ENCODE measurements around the gene SEMA6A. TPM values are rescaled to one million over a fixed set of nuclear protein-coding genes. Genes with fewer than 3 reads are reported as not detected.

Gene SEMA6A
- total RNA-seq, 2 experiments from 2014 or later = not detected

- ATAC-seq (ENCODE audit: poor library complexity) (no peak), DNase-seq (no peak)
- Histone ChIP-seq H3K27me3 (ENCODE audit: control insufficient read depth in 1 of 2, insufficient read depth in 2 of 2, low read length in 2 of 2) (no peaks in the 10 kb centered on the region), H3K9me3 (ENCODE audit: control insufficient read depth in 1 of 2, insufficient read depth in 1 of 2, low read length in 2 of 2) (peaks cover 0 to 2% of the 10 kb centered on the region in 2 experiments), H3K4me3 (ENCODE audit: low read length) (no peak overlapping the region), H3K36me3 (ENCODE audit: insufficient read depth, low read length) (no peaks in the 10 kb centered on the region), H3K4me1 (ENCODE audit: insufficient read depth, low read length) (no peaks in the 10 kb centered on the region), H3K27ac (ENCODE audit: low read depth in 1 of 2, low read length in 2 of 2) (no peak overlapping the region)
- ChIA-PET POLR2A (no interaction called here), CTCF (no interaction called here)
- intact Hi-C loops (cut with DNase I, micrococcal nuclease) = no loop called here
- TF ChIP-seq, protein P1, sequence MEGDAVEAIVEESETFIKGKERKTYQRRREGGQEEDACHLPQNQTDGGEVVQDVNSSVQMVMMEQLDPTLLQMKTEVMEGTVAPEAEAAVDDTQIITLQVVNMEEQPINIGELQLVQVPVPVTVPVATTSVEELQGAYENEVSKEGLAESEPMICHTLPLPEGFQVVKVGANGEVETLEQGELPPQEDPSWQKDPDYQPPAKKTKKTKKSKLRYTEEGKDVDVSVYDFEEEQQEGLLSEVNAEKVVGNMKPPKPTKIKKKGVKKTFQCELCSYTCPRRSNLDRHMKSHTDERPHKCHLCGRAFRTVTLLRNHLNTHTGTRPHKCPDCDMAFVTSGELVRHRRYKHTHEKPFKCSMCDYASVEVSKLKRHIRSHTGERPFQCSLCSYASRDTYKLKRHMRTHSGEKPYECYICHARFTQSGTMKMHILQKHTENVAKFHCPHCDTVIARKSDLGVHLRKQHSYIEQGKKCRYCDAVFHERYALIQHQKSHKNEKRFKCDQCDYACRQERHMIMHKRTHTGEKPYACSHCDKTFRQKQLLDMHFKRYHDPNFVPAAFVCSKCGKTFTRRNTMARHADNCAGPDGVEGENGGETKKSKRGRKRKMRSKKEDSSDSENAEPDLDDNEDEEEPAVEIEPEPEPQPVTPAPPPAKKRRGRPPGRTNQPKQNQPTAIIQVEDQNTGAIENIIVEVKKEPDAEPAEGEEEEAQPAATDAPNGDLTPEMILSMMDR (IDR thresholded peaks at IDR 0.05) = no peak
- Mint-ChIP-seq H3K27me3 (no peaks in the 10 kb centered on the region), H3K4me3 (no peak overlapping the region), H3K4me1 (ENCODE audit: low read depth) (no peaks in the 10 kb centered on the region), H3K27ac (no peak overlapping the region), H3K9me3 (no peaks in the 10 kb centered on the region), H3K36me3 (ENCODE audit: low read depth) (no peaks in the 10 kb centered on the region)
Measured at GRCh38 chr5:116557669-116558271, 16.9 kb downstream of the SEMA6A start.

- Histone ChIP-seq H3K27me3 (ENCODE audit: control insufficient read depth in 1 of 2, insufficient read depth in 2 of 2, low read length in 2 of 2) (no peaks in the 10 kb centered on the region), H3K4me1 (ENCODE audit: insufficient read depth, low read length) (no peaks in the 10 kb centered on the region), H3K9me3 (ENCODE audit: control insufficient read depth in 1 of 2, insufficient read depth in 1 of 2, low read length in 2 of 2) (no peaks in the 10 kb centered on the region), H3K27ac (ENCODE audit: low read depth in 1 of 2, low read length in 2 of 2) (no peak overlapping the region), H3K36me3 (ENCODE audit: insufficient read depth, low read length) (no peaks in the 10 kb centered on the region), H3K4me3 (ENCODE audit: low read length) (no peak overlapping the region)
- Mint-ChIP-seq H3K4me1 (ENCODE audit: low read depth) (no peaks in the 10 kb centered on the region), H3K4me3 (no peak overlapping the region), H3K9me3 (no peaks in the 10 kb centered on the region), H3K27me3 (no peaks in the 10 kb centered on the region), H3K36me3 (ENCODE audit: low read depth) (no peaks in the 10 kb centered on the region), H3K27ac (no peak overlapping the region)
- no peak for DNase-seq
- intact Hi-C loops (cut with DNase I, micrococcal nuclease) = no loop called here
- CTCF ChIA-PET = interaction anchor here (0.6 kb wide), 1 partner anchor 443 kb away, joined by 3 read pairs; no protein-coding TSS in a partner anchor
- no peak for ATAC-seq (ENCODE audit: poor library complexity)
- TF ChIP-seq, protein P1 (IDR thresholded peaks at IDR 0.05) = no peak
- POLR2A ChIA-PET = no interaction called here
Measured at GRCh38 chr5:116554764-116555163, 19.9 kb downstream of the SEMA6A start.

DNA sequence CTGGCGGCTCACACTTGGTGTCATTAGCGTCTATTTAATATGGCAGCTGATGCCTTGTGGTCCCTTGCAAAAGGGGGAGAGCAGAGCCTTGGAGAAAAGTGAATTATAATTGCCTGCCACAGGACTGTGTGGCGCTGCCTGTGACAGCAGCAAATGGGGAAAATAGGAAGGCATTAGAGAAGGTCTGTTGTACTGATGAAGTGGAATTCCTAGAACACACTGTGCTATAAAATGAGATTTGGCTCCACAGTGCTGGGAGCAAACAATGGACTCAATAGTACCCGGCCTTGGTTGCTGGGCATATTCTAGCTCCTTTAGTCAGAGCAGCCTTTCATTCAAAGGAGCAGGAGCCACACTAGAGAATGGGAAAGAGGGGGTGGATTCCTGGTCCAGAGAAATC lies 21.3 kb downstream of the SEMA6A start:
- DNase-seq (no peak), ATAC-seq (ENCODE audit: poor library complexity) (no peak)
- H3K36me3 ChIP-seq (ENCODE audit: insufficient read depth, low read length) = no peaks in the 10 kb centered on the region
- intact Hi-C loops (cut with DNase I, micrococcal nuclease) = no loop called here
- H3K9me3 ChIP-seq (ENCODE audit: control insufficient read depth in 1 of 2, insufficient read depth in 1 of 2, low read length in 2 of 2) = no peaks in the 10 kb centered on the region
- no peaks in the 10 kb centered on the region for H3K9me3 Mint-ChIP-seq
- no peak overlapping the region for H3K27ac Mint-ChIP-seq
- no peaks in the 10 kb centered on the region for H3K27me3 ChIP-seq (ENCODE audit: control insufficient read depth in 1 of 2, insufficient read depth in 2 of 2, low read length in 2 of 2)
- ChIA-PET CTCF (no interaction called here), POLR2A (no interaction called here)
- H3K4me1 ChIP-seq (ENCODE audit: insufficient read depth, low read length) = no peaks in the 10 kb centered on the region
- no peak overlapping the region for H3K4me3 ChIP-seq (ENCODE audit: low read length)
- H3K27me3 Mint-ChIP-seq = no peaks in the 10 kb centered on the region
- no peaks in the 10 kb centered on the region for H3K4me1 Mint-ChIP-seq (ENCODE audit: low read depth)
- H3K4me3 Mint-ChIP-seq = no peak overlapping the region
- TF ChIP-seq, protein P1 (IDR thresholded peaks at IDR 0.05) = no peak
- H3K36me3 Mint-ChIP-seq (ENCODE audit: low read depth) = no peaks in the 10 kb centered on the region
- no peak overlapping the region for H3K27ac ChIP-seq (ENCODE audit: low read depth in 1 of 2, low read length in 2 of 2)
